GM19452 (cell line): ENCODE data around the gene PHF23.

Experiments used
- ATAC-seq: cut with Tn5 transposase; IDR thresholded peaks from one replicate; pipeline ENCODE4 v1.9.1; 2021; ENCODE audit not compliant: unreplicated experiment

The PHF23 gene

DNA sequence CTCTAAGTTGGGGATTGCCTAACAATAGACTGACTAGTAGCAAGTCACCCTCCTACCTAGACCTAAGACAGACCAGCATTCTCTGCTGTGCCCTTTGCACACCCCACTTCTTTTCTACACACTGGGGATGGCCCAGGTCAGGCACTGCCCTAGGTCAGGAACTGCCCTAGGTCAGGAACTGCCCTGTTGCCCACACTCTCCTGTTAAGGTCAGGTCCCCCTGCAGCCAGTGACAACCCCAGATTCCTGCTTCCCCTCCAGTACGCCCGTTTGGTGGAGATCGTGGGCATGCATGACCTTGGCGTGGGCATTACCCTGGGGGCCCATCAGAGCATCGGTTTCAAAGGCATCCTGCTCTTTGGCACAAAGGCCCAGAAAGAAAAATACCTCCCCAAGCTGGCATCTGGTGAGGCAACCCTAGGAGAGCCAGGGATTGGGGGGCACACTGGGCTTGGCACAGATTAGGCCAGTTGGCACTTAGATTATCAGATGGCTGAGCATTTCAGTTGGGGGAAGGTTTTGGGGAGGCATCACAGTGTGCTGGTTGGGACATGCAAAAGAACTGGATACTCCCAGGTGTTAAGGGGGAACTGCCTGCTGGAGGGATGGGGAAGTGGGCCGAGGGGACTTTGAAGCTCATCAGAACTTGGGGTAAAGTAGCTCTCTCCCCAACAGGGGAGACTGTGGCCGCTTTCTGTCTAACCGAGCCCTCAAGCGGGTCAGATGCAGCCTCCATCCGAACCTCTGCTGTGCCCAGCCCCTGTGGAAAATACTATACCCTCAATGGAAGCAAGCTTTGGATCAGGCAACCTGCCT is 17.8 kb downstream of the PHF23 start:
- no peak for ATAC-seq

DNA sequence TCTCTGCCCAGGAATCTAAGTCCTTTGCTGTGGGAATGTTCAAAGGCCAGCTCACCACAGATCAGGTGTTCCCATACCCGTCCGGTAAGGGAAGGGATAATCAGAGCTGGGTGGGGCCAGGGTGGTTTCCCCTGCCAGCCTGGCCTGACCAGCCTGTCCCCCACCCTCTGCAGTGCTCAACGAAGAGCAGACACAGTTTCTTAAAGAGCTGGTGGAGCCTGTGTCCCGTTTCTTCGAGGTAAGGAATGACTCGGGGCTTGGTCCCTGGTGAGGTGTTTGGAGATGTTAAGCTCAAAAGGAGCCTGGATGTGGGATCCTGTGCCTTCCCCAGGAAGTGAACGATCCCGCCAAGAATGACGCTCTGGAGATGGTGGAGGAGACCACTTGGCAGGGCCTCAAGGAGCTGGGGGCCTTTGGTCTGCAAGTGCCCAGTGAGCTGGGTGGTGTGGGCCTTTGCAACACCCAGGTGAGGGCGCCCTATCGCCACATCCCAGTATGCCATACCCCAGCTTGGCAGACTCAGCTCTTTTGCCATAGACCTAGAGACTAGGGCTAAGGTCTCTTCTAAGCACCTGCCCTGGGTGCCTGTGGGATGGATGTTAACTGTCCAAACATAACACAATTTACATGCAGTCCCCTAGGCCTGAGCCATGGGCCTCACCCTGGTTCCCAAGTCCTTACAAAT is 18.5 kb downstream of the PHF23 start:
- ATAC-seq, result no peak

- peak; percentile 69 for ATAC-seq
Measured at GRCh38 chr17:7219812-7220592, 19.3 kb downstream of the PHF23 start, which contains the start of the genes ACADVL and DLG4. Gene ACADVL (plus strand): TSS chr17:7219938. CDS start chr17:7219985, 47 bp downstream. Gene DLG4 (minus strand): TSS chr17:7219836.

DNA sequence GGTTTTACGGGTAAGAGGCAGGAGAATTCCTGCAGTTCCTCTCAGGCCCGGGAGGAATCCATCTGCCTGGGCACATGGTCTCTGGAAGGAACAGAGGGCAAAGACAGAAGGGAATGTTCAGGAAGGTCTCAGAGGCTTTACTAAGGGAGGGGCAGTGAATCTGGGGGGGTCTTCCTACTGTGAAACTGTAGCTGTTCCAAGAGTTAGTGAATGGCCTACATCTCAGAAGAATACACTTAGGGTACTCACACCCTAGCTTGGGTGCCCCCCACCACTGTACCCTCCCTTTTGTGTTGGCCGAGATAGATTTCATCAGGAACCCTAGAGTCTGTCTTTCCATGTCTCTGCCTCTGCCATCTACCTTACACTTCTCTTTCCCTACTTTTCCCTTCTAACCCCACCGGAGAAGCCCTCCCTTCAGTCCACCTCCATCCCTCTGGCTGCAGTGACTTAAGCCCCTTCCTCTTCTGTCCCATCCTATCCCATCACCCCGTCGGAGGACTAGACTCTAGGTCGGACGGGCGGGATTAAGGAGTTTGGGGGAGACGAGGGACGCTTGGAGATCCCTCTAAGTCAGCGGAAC is 19.9 kb downstream of the PHF23 start:
- no peak for ATAC-seq

DNA sequence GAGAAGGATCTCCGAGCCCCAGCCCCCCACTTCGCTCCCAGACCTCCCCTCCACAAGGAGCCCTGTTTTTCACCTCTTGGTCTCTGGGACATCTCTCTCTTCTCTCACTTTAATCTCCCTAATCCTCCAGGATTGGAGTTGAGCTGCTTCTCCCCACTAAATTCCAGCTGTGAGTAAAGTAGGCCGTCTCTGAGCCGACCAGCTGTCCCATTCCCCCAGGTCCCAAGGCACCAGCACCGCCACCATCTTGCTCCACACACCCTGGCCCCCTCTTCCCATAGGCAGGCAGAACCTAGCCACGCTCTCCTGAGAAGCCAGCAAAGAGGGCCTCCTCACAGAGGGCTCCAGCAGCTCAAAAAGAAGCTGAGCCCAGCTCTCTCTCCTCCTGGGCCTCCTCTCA is 20.5 kb downstream of the PHF23 start:
- ATAC-seq, result no peak

GRCh38 chr17:7218166-7218565 is 21.1 kb downstream of the PHF23 start:
- ATAC-seq, result no peak

- ATAC-seq, result no peak
Measured at GRCh38 chr17:7217113-7217987, 21.9 kb downstream of the PHF23 start.

- ATAC-seq, result no peak
Measured at GRCh38 chr17:7216242-7217112, 22.8 kb downstream of the PHF23 start.

DNA sequence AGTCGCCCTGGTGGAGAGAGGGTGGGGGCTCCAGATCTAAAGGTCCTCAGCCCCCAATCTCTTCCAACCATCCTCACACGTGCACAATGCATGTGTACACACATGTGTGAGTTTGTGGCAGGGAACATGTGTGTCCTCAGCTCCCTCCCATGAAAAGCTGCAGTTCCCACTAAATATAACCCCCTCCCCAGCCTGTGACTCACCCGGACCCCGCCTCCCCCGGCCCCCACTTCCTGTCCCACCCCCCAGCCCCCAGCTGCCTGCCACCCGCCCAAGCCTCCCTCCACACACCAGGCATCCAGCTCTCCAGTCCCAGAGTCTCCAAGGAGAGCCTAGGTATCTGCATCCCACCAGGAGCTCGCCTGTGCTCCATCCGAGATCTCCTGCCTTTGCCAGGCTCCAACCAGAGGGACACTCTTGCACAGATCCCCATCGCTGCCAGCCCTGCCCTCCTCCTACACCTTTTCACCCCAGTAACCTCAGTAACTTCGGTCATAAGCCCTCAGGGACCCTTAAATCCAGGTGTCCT is 23.5 kb downstream of the PHF23 start:
- ATAC-seq, result no peak

- no peak for ATAC-seq
Measured at GRCh38 chr17:7215136-7215638, 24.1 kb downstream of the PHF23 start.

DNA sequence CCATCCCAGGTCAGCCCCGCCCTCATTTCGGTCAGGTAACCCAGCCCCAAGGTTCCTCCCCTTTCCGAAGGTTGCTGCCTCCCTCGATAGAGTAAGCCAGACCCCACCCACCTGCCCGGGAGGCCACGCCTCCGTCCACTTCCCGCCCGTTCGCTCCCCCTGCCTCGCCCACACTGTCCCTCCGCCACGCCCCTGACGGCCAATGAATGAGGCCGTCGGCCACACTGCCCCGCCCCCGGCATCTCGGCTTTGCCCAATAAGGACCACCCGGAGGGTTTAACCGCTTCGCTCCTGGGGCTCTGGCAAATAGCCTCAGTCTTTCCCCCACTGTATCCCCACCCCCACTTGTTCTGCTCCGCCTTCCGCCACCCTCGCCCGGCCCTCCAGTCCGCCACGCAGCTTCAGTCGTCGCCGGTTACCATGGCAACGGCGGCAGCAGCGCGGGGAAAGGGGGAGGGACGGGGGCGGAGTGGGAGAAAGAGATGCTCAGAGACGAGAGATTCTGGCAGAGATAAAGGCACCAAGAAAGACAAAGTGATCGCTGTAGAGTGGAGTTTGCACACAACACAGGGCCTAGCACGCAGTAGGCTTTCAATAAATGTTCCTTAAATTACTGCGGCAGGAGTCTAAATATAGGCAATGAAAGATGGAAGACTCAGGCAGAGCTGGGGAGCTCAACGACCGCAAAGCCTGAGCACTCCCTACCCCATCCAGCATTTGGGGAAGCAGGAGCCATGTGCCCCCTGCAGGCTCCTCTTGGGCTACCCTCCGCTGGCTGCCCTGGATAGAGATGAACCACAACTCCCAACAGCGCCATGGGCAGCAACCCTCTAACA is 24.7 kb downstream of the PHF23 start:
- peak; percentile 73 for ATAC-seq

- ATAC-seq, result no peak
Measured at GRCh38 chr17:7213895-7214299, 25.4 kb downstream of the PHF23 start.

DNA sequence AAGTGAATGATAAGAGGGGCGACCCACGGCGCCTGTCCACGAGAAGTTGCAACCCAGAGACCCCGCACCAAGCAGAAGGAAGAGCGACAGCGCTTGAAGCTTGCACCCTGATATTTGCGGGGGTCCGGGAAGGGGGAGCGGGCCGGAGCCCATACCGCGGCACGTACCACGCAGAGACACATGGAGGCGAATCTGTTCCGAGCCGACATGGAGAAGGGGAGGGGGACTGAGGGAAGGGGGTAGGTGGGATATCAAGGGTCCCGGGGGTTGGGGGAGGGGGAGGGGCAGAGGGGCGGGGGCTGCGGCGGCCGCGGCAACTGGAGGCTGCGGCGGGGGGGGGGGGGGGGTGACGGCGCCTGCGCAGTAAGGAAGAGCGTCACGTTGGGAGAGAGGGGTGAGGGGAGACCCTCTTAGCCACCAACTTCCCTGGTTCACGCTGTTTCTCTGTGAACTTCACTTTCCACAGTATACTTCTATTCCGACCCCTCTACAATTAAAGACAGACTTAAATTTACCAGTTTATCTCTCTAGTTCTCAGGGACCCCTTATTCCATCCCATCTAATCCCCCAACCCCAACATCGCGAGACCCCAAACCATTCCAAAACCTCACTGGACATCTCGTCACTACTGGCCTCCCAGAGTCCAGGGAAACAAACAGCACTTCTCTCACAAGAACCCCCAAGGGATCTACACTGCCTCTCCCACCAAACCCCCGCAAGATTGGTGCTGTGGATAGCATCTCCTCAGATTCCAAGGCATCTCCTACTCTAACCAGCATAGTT is 27.6 kb downstream of the PHF23 start:
- ATAC-seq, result no peak

DNA sequence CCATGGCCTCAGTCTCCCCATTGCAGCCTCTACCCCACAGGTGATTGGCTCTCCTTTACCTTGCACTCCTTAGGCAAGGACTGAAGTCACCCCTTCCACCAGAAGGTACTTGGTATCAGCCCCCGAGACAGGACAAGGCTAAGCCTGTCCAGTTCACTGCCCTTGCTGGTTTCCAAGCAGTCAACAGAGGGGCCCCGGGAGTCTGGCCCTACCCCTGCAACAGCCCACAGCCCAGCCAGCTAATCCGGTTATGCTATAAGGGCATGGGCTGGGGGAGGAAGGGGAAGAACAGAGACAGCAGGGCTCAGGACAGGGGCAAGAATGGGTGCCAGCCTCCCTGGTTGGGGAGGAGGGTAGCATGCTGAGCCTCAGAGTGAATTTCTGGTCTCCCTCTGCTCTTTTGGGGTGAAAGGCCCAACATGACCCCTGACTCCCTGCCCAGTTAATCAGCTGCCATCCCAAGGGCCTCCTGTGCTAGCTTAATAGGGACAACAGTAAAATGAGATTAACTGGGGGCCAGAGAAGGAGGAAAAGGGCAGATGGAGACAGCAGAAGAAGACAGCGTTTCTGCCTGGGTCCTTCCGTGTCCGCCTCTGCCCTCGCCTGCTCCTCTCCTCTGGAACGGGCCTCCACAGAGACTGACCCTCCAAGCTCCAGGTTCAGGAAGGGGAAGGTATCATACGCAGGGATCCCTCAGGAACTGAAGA is 30.4 kb downstream of the PHF23 start:
- no peak for ATAC-seq

DNA sequence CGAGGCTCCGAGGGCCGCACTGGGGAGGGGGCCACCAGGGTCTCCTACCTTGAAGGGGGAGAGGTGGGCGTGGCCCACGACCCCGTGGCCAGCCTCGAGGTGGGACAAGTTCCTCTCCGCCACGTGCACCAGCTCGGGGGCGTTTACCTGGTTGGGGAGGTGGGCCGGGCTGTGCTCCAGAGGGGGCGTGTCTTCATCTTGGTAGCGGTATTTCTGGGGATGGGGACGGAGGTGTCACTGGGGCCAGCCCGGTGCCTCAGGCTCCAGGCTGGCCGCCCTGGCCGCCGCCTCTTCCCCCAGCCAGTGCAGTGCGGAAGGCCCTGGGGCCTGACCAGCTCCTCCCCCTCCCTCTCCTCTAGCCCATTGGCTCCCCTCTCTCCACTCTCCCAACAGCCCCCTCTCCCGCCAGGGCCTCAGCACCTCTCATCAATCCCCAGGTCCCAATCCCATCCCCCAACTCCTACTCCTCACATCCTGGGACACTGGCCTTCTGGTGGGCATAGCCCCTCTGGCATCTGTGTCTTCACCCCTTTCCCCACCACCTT is 31.2 kb downstream of the PHF23 start:
- no peak for ATAC-seq
